NT2/D1 (cell line): ENCODE data around the gene CFAP70.

Experiments used
- DNase-seq: peaks from one replicate; pipeline ENCODE4 v3.0.0-alpha.2; 2011; ENCODE audit warnings: low read depth, low spot score
- H3K27me3 ChIP-seq: 2 replicates; pipeline ENCODE4 v1.6.0; 2011; ENCODE audit warnings: mild to moderate bottlenecking; ENCODE audit not compliant: insufficient read length, insufficient read depth
- H3K36me3 ChIP-seq: 2 replicates; pipeline ENCODE4 v1.6.1; 2011; ENCODE audit warnings: mild to moderate bottlenecking, low read length, mixed read lengths; ENCODE audit not compliant: insufficient read depth, insufficient read length
- H3K4me1 ChIP-seq: 2 replicates; pipeline ENCODE4 v1.5.1; 2011; ENCODE audit not compliant: insufficient read depth, insufficient read length
- H3K4me3 ChIP-seq: 2 replicates; pipeline ENCODE4 v1.5.1; 2011; ENCODE audit warnings: low read depth; ENCODE audit not compliant: insufficient read length
- H3K9ac ChIP-seq: 2 replicates; pipeline ENCODE4 v1.6.0; 2011; ENCODE audit warnings: low read depth; ENCODE audit not compliant: insufficient read length
- H3K9me3 ChIP-seq: 2 replicates; pipeline ENCODE4 v1.5.1; 2011; ENCODE audit warnings: mild to moderate bottlenecking, low read length; ENCODE audit not compliant: insufficient read depth
- SUZ12 ChIP-seq: IDR thresholded peaks from 2 replicates; pipeline ENCODE4 v1.6.1; 2011; ENCODE audit not compliant: insufficient read length, insufficient read depth; ENCODE audit errors: extremely low read depth
- YY1 ChIP-seq: IDR thresholded peaks from 2 replicates; pipeline ENCODE4 v1.6.1; 2011; ENCODE audit not compliant: insufficient read length, insufficient read depth
- ZNF274 ChIP-seq: IDR thresholded peaks from 2 replicates; pipeline ENCODE4 v1.6.1; 2011; ENCODE audit warnings: mild to moderate bottlenecking, low read depth, low read length

CFAP70 gene

DNA sequence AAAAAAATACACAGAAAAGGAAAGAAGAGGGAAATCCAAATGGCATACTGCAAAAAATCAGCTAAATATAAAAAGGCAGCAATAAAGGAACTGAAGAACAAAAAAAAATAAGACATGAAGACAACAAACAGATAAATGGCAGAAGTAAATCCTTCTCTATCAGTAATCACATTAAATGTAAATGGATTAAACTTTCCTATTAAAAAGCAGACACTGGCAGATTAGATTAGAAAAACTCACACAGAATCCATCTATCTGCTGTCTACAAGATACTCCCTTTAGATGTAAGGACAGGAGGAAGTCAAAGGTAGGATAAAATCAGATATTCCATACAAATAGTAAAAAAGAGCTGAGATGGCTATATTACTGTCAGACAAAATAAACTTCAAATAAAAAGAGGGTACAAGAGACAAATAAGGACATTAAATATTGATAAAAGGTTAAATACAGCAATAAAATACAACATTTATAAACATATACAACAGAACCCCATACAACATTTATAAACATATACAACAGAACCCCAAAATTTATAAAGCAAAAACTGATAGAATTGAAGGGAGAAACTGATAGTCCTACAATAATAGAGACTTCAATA, 51.4 kb downstream of the CFAP70 start:
- Histone ChIP-seq H3K36me3 (no peaks in the 10 kb centered on the region), H3K9ac (no peak overlapping the region), H3K4me1 (no peaks in the 10 kb centered on the region), H3K9me3 (peaks cover 16% of the 10 kb centered on the region), H3K4me3 (no peak overlapping the region), H3K27me3 (no peaks in the 10 kb centered on the region)
- DNase-seq, result no peak
- no peak for TF ChIP-seq YY1
- no peak for TF ChIP-seq SUZ12
- no peak for TF ChIP-seq ZNF274

DNA sequence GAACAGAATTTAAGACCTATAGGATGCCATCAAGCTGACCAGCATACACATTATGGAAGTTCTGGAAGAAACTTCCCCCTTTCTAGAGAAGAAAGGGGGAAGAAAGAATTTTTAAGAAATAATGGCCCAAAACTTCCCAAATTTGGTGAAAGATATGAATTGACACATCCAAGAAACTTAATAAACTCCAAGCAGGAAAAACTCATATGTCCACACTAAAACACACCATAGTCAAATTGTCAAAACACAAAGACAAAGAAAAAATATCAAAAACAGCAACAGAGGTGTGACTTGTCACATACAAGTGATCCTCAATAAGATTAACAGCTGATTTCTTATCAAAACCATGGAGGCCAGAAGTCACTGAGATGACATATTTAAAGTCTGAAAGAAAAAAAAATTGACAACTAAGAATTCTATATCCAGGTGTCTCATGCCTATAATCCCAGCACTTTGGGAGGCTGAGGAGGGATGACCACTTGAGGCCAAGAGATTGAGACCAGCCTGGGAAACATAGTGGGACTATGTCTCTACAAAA, 52.4 kb downstream of the CFAP70 start:
- Histone ChIP-seq H3K27me3 (no peaks in the 10 kb centered on the region), H3K9ac (no peak overlapping the region), H3K9me3 (peaks cover 16% of the 10 kb centered on the region), H3K4me3 (no peak overlapping the region), H3K4me1 (no peaks in the 10 kb centered on the region), H3K36me3 (no peaks in the 10 kb centered on the region)
- TF ChIP-seq ZNF274 (no peak), YY1 (no peak)
- DNase-seq, result no peak

DNA sequence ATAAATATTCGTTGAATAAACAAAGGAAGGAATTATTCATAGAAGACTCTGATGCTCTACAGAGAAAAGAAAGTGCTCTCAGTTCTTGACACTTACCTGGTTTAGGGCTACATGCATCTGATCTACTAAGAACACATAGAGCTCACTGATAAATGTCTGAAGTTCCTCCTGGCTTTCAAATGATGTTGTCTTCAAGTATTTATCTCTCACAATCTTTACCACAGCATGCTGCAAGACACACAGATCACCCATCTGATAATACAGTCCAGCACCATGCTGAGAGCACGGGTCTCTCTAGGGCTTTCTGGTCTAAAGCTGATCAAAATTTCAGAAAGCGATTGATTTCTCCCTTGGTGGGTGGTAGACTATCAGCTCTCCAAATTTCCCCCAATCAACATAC, 61.7 kb downstream of the CFAP70 start:
- TF ChIP-seq SUZ12, result no peak
- no peak for TF ChIP-seq YY1
- no peak for TF ChIP-seq ZNF274
- Histone ChIP-seq H3K4me3 (no peak overlapping the region), H3K9ac (no peak overlapping the region), H3K9me3 (no peaks in the 10 kb centered on the region), H3K36me3 (no peaks in the 10 kb centered on the region), H3K27me3 (no peaks in the 10 kb centered on the region), H3K4me1 (no peaks in the 10 kb centered on the region)
- no peak for DNase-seq

- no peak for DNase-seq
- Histone ChIP-seq H3K4me3 (no peak overlapping the region), H3K36me3 (no peaks in the 10 kb centered on the region), H3K4me1 (no peaks in the 10 kb centered on the region), H3K27me3 (no peaks in the 10 kb centered on the region), H3K9me3 (0 out of 2 replicates have a peak, but pooled peaks cover 10% of the 10 kb centered on the region), H3K9ac (no peak overlapping the region)
- TF ChIP-seq ZNF274, result no peak
- TF ChIP-seq YY1, result no peak
These were observed 65.2 kb downstream of the CFAP70 start for GRCh38 chr10:73293461-73293860.

- H3K4me3 ChIP-seq, result no peak overlapping the region
- H3K9ac ChIP-seq, result no peak overlapping the region
- TF ChIP-seq YY1, result no peak
- no peak for TF ChIP-seq ZNF274
- no peak for TF ChIP-seq SUZ12
- H3K36me3 ChIP-seq, result no peaks in the 10 kb centered on the region
- no peak for DNase-seq
- H3K27me3 ChIP-seq, result no peaks in the 10 kb centered on the region
- H3K9me3 ChIP-seq, result 0 out of 2 replicates have a peak, but pooled peaks cover 10% of the 10 kb centered on the region
- no peaks in the 10 kb centered on the region for H3K4me1 ChIP-seq
These were observed 68.7 kb downstream of the CFAP70 start for GRCh38 chr10:73289958-73290357.

- H3K27me3 ChIP-seq, result no peaks in the 10 kb centered on the region
- TF ChIP-seq ZNF274 (no peak), YY1 (no peak), SUZ12 (no peak)
- no peak overlapping the region for H3K4me3 ChIP-seq
- no peaks in the 10 kb centered on the region for H3K36me3 ChIP-seq
- no peak overlapping the region for H3K9ac ChIP-seq
- 0 out of 2 replicates have a peak, but pooled peaks cover 10% of the 10 kb centered on the region for H3K9me3 ChIP-seq
- H3K4me1 ChIP-seq, result no peaks in the 10 kb centered on the region
- DNase-seq, result no peak
These were observed 71.2 kb downstream of the CFAP70 start for GRCh38 chr10:73287441-73287840.

- TF ChIP-seq YY1 (no peak), ZNF274 (no peak), SUZ12 (no peak)
- Histone ChIP-seq H3K36me3 (no peaks in the 10 kb centered on the region), H3K9ac (no peak overlapping the region), H3K4me3 (no peak overlapping the region), H3K4me1 (no peaks in the 10 kb centered on the region), H3K27me3 (no peaks in the 10 kb centered on the region), H3K9me3 (no peaks in the 10 kb centered on the region)
- DNase-seq, result no peak
These were observed 77.6 kb downstream of the CFAP70 start for GRCh38 chr10:73281097-73281496.
